Coronary artery (tissue), 2 donors: Measurements from ENCODE around the gene TNFAIP8.
A peak's percentile ranks its signal among the peaks of the same experiment; 100 is the strongest.

Source experiments
- DNase-seq: peaks from one replicate; pipeline ENCODE4 v3.0.0-alpha.2; 2017; ENCODE audit warnings: low spot score
- H3K27ac ChIP-seq, 2 donors: fragments of 200-600 bp; sonication (generic); one replicate each; pipeline ENCODE4 v1.5.1; 2016 to 2019
- H3K4me3 ChIP-seq: fragments of 200-600 bp; sonication (generic); 2 replicates; pipeline ENCODE4 v1.5.1; 2016; ENCODE audit warnings: mild to moderate bottlenecking, moderate library complexity
- TF ChIP-seq, protein P1 (sequence below): fragments of 200-600 bp; sonication (generic); IDR thresholded peaks from one replicate; pipeline ENCODE4 v1.5.1; 2019; ENCODE audit warnings: antibody characterized with exemption

TNFAIP8 gene

GRCh38 chr5:119319890-119320289, 35.9 kb upstream of the TNFAIP8 start:
- TF ChIP-seq, protein P1, sequence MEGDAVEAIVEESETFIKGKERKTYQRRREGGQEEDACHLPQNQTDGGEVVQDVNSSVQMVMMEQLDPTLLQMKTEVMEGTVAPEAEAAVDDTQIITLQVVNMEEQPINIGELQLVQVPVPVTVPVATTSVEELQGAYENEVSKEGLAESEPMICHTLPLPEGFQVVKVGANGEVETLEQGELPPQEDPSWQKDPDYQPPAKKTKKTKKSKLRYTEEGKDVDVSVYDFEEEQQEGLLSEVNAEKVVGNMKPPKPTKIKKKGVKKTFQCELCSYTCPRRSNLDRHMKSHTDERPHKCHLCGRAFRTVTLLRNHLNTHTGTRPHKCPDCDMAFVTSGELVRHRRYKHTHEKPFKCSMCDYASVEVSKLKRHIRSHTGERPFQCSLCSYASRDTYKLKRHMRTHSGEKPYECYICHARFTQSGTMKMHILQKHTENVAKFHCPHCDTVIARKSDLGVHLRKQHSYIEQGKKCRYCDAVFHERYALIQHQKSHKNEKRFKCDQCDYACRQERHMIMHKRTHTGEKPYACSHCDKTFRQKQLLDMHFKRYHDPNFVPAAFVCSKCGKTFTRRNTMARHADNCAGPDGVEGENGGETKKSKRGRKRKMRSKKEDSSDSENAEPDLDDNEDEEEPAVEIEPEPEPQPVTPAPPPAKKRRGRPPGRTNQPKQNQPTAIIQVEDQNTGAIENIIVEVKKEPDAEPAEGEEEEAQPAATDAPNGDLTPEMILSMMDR: no peak
- Histone ChIP-seq H3K4me3 (no peak overlapping the region), H3K27ac (no peak overlapping the region)
- no peak for DNase-seq

DNA sequence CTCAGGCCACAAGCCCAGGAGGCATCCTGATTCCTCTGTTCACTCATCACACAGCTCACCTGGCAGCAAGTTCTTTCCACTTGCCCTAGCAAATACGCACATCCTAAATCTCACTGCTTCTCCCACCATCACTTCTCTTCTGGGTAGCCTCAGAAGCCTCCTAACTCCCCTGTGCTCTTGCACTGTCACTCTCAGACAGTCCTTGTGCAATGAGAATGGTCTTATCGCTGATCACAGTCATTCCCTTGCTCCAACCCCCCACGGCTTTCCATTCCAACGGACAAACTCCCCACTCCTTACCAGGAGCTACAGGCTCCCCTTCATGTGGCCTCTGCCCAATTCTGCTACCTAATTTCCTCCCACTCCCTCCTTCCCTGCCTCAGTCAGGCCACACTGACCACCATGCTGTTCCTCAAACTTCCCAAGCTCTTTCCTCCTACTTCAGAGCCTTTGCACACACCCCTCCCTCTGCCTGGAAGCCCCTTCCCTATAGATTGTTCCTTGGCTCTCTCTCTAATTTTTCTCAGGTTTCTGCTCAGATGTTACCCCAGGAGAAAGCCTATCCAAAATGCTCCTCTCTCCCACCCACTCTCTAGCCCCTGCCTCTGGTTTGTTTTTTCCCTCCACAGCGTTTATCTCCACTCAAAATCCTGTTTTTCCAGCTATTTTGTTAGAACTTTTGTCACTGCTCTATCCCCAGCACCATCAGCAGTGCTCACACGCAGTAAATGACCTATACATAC, 34.1 kb upstream of the TNFAIP8 start:
- TF ChIP-seq, protein P1: no peak
- Histone ChIP-seq H3K27ac (no peak overlapping the region), H3K4me3 (no peak overlapping the region)
- no peak for DNase-seq

DNA sequence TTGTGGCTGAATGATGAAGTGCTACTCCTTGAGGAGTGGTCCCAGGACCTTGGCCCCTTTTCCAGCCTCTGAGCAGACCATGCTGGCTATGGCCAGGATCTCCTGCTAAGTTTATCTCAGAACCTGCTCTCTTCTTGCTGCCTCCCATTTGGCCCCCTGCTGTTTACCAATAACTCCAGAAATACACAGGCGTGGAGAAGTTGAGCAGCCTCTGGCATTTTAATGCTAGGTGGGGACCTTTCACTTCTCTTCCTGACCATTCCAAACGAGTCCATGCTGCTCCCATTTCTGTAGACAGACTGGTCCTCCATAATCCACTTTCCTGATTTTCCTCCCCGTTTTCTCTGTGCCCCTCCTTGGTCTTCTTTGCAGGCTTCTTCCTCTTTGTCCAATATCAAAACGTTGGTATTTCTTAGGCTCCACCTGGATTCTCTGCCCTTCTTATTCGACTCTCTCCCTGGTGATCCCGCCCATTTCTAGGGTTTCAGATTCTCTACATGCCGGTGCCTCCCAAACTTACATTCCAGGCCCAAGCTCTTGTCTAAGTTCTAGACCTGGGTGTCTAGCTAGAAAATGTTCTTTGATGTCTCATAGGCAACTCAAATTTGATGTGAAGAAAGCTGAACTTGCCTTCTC, 33.4 kb upstream of the TNFAIP8 start:
- Histone ChIP-seq H3K27ac (peak overlapping the region; percentile 69 to 81), H3K4me3 (no peak overlapping the region)

DNA sequence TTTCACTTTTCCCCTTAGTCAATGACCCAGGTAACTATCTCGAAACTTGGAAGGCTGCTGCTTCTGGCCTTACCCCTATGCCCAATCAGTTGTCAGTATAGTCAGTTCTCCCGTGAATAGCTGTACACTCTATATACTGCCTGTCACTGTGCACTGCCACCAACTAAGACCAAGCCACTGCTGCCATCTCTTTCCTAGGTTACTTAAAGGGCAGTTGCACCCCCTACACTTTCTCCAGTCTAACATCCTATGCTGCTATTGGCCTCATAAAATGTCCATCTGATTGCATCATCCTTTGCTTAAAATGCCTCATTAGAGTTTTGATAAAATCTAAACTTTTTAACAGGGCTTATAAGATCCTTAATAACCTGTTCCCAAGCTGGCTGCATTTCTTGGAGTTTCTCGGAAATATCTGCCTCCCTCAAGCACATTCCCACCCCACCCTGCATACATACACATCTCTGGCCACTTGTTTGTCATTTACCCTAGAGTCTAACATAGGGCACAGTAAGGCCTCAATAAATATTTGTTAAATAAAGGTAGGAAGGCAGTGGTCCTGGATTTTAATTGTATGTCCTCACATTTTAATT, 32.8 kb upstream of the TNFAIP8 start:
- DNase-seq: no peak
- no peak overlapping the region for H3K4me3 ChIP-seq
- H3K27ac ChIP-seq: peak overlapping the region; percentile 69 to 81
- TF ChIP-seq, protein P1: no peak

More for the DNA sequence above, 33.4 kb upstream of the TNFAIP8 start:
- DNase-seq: no peak
- TF ChIP-seq, protein P1: no peak

DNA sequence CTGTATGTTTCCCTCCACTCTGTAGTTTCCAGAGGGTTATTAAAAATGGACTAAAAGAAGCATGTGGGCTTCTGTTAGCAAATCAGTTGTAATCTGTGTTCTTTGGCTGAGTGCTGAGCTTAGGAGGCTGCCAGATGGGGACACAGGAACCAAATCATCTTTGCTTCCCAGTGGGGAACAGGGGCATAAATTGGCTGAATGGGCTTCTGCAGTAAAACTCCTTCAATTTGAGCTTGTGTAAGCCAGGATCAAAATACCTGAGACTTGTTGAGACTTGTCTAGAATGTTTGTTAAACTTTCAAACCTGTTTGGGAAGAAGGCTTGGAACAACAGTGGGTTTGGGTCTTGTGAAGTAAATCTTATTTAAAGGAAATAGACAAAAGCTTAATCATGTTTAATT, 32.2 kb upstream of the TNFAIP8 start:
- no peak for DNase-seq
- Histone ChIP-seq H3K27ac (peak overlapping the region; percentile 69 to 81), H3K4me3 (peak overlapping the region; percentile 37)
- TF ChIP-seq, protein P1: no peak

GRCh38 chr5:119324842-119325241, 31.0 kb upstream of the TNFAIP8 start:
- peak overlapping the region in 1 of 2 donors; percentile 69 for H3K27ac ChIP-seq

More at GRCh38 chr5:119324842-119325241, 31.0 kb upstream of the TNFAIP8 start:
- peak overlapping the region; percentile 37 for H3K4me3 ChIP-seq
- no peak for DNase-seq
- TF ChIP-seq, protein P1: no peak
